HG02840 (cell line): Measurements from ENCODE around the gene ZBTB17.

Experiments used
- ATAC-seq: cut with Tn5 transposase; IDR thresholded peaks from one replicate; pipeline ENCODE4 v1.9.1; 2021; ENCODE audit warnings: mild to moderate bottlenecking, moderate library complexity, moderate number of reproducible peaks; ENCODE audit not compliant: unreplicated experiment, low FRiP score

The ZBTB17 gene

DNA sequence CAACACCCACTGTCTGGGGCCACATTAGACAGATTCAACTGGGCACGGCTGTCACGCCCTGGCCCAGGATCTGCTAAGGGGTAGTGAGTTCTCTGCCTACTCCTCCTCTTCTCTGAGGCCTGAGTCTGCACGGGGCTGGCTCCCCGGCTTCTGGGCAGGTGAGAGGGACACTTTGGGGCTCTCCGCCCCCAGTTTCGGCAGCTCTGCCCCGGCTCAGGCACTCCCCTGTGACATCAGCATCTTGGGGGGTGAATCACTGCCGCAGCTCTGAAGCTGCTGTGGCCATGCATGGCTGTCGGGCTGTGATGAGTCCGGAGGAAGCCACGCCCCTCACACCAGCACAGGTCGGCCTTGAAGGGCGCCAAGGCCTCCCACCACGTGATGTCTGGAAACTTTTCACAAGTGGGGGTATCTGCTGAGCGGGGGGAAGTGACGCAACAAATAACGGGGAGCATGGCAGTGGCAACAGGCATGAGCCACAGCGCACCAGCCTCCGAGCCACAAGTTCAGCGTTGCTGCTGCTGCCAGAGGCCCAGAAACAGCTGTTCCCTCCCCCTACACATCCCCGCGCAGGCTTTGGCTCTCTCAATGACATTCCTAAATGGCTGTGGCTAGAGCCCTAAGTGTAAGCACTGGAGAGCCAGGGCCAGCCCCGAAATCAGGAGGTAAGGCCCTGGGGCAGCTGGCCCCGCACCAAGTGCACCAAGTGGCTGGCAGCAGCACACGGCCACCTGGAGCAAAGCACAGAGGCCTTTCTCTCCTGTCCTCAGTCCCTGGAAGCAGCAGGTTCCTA, 26.3 kb downstream of the ZBTB17 start:
- ATAC-seq: peak; percentile 59

DNA sequence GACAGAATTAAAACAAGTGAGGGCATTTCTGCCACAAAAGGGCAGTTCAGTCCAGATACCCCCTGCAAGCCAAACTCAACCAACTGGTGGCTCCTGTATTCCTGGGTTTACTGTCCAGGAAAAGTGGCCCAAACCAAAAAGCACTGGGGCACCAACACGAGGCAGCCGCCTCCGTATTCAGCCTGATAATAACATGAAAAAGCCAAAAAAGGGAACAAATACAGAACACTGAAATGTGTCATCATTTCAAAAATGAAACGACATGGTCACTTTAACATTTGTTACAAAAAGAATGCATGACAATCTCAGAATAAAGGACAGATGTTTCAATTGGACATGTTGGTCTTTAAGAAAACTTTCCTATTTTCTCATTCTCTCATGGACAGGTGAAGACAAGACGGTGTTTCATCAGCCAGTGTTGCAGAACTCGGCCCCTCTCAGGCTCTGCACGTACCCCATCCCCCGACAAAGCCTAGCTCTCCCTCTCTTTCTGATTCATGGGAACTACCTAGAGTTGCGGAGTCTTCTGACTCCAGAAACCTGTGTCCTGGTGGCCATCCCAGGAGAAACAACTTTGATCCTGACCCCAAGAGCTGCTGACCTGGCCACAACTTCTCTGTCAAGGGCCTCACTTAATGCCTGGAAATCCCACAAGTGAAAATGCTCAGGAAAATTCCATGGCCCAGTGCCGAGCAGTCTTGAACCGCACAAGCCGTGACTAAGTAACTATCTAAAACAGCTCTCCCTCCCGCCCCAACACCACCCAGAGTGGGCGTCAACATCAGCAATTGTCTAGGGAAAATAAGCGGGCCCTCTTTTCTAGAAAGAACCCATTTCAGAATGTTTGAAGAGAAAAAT, 27.1 kb downstream of the ZBTB17 start:
- ATAC-seq: peak; percentile 10

DNA sequence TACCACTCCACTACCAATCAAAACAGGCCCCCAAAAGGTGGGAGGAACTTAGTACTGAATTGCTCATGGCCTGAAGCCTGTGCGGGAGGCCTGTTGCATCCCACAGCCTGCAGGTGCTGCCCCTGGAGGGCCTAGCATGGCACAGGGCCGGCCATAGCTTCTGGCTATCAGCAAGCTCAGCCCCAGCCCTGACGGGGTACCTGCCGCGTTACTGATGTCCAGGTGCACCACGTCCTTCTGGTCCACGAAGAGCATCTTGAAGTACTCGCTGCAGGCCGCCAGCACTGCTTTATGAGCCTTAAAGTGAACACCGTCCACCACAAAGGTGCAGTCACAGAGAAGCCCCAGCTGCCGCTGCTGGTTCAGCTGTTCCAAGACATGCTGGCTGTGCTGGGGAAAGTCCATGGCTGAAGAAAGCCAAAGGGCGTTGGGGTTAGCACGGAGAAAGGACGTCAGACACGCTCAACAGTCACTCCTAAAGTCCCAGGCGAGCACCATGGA, 27.8 kb downstream of the ZBTB17 start:
- ATAC-seq: no peak

DNA sequence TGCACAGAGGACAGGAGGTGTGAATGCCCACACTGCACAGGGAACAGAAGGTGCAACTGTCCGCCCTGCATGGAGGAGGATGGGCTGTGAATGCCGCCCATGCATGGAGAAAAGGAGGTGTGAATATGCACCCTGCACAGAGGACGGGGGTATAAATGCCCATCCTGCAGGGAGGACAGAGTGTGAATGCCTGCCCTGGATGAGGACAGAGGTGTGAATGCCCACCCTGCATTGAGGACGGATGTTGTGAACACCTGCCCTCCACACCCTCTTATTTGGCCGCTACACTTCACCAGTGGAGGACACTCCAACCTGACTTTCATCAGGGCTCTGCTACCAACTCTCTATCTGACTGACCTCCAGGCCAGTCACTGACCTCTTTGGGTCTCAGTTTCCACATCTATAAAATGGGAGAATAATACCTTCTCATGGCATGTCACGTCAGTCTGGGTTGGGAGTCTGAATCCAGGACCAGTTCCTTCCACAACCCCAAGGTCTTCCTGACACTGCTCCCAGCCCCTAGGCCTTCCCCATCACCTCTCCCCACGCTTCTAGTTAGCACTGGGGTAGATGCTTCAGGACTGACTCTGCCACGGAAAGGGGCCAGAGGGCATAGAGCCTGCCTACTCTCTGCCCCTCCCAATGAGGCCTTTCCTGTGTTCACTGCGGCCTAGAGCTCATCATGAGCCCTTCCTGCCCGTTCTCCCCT, 28.4 kb downstream of the ZBTB17 start:
- ATAC-seq: no peak

DNA sequence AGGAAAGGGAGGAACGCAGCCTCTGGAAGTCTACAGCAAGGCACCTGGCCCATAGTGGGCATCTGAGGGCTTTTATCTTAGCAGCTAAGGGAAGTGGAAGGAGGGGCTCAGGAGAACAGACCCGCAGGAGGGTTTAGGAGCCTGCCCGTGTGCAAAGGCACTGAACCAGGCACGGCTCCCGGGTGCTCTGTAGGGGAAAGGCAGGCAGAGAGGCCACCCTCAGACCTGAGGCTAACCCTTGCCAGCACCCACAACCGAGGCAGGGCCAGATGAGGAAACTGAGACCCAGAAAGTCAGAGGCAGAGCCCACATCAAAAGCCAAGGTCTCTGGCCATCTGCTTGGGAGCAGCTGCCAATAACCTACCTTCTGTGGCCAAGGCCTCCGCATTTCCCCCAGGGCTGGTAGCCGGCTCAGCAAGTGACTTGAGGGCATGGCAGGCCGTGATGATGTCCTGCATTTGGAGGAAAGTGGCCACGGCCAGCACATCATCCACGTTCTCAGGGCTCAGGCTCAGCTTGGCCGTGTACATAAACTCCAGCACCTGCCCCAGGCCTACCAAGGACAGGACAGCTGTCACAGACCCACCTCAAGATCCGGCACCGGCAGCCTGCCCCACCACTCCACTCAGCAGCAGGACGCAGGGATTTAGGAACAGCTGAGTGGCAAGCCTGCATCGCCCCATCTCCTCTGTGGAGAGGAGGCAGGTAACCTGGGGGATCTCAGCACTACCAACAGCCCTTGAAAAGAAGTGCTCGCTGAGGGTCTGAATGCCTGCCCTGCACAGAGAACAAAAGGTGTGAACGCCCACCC, 29.1 kb downstream of the ZBTB17 start:
- no peak for ATAC-seq

DNA sequence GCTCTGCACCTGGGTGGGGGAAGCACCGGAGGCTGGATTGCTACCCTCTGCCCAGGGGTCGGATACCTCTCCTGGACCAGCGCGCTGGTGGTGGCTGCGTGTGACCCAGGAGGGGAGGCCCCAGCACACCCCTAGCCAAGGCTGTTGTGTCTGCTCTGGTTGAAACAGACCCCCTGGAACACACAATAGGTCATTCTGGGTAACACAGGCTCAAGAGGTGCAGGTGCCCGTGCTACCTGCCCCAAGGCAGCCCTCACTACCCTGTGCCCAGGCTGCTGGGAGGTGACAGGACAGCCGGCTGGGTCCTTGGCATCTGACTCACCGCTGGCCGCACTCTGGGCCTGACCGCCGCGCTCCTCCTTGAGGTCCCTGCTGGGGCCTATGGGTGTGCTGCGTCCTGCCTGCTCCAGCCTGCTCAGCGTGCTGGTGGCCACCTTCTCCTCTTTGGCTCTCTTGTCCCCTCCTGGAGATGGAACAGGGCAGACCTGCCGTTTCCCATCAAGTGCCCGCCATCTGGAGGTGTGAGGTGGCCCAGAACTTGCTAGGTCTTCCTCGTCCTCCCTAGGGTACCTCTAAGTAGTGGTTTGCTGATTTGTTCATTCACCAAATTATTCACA, 30.0 kb downstream of the ZBTB17 start:
- no peak for ATAC-seq

DNA sequence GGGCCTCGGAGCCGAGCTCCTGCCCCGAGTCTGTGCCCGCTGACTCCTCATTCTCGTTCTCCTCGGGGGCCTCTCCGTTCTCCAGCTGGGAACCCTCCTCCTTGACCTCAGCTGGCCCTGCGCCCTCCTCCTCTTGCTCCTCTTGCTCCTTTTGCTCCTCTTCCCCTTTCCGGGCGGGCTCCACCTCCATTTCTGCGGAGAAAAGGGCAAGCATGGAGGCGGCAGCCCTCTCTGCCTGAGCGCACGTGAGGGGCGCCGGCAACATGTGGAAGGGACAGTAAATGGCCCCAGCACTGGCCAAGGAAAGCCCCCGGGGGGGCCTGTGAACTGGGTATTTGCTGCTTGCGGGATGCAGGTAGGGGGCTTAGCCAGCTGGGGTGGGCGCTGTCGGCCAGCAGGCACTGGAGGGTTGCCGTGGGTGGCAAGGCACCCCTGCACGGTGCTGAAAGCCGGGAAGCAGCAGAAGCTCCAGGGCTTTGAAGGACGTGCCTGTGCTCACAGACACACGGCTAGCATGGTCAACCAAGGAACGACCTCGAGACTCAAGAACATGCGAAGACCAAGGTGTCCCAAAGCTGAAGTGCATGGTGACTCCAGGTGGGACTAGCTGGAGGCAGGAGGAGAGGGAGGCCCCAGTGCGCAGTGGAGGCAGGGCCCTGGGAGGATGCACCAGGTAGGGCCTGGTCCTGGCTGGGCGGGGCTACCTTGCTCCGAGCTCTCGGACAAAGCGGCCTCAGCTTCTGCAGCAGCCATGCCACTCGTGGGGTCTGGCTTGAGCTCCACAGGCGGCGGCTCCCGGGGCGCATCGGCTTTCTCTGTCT, 30.7 kb downstream of the ZBTB17 start:
- no peak for ATAC-seq

DNA sequence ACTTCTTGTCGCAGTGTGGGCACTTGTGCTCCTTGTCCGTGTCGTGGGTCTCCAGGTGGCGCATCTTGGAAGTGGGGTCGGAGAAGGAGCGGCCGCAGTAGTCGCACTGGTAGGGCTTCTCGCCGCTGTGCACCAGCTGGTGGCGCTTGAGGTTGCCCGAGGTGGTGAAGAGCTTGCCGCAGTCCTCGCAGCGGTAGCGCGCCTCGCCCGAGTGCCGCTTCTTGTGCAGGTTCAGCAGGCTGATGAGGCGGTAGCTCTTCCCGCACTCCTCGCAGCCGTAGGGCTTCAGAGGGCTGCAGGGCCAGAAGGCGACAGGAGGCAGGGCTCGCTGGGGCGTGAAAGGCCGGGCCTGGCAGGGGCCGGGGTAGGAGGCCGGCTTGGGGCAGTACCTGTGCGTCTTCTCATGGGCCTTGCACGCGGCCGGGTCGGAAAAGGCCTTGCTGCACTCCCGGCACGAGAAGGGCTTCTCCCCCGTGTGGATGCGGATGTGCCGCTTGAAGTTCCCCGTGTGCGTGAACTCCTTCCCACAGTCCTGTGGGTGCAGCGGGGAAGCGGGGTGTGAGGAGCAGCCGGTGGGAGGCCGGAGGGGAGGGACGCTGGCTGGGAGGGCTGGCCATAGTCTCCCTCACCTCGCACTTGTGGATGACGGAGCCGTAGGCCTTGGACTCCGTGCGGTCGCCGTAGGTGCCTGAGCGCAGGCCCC, 31.4 kb downstream of the ZBTB17 start:
- ATAC-seq: no peak

DNA sequence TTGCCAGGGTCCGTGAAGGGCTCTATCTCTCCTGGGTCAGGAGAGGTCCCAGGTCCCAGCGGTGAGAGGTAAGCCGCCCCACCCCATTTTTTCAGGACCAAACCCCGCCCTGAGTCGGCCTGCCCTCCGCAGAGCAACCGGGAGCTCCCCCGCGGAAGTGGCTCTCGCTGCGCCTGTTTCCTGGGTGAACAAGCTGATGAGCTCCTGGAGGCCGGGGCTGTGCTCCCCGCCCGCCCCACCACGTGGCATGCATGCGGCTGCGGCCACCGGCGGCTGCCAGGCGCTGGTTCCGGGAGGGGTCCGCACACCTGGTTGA, 32.0 kb downstream of the ZBTB17 start:
- no peak for ATAC-seq

DNA sequence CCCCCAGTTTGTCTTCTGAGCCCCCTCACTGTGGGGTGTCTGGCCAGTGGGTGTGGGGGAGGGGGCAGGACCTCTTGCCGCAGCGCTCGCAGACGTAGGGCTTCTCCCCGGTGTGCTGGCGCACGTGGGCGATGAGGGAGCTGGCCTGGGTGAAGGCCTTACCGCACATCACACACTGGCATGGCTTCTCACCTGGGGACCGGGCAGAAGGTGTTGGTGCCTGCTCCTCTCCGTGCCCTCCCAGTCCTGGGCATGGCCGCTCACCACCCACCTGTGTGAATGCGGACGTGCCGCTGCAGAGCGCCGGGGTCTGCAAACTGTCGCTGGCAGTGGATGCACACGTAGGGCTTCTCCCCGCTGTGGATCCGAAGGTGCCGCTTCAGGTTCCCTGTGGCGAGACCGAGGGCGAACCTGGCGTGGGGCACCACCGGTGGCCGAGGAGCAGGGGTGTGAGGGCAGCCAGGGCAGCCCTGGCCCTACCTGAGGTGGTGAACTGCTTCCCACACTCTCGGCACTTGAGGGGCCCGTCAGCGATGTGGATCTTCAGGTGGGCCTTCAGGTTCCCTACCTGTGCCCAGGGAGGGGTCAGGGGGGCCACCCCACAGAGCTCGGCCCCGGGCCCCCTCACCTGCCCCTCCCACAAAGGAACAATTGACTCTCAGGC, 32.4 kb downstream of the ZBTB17 start:
- no peak for ATAC-seq

DNA sequence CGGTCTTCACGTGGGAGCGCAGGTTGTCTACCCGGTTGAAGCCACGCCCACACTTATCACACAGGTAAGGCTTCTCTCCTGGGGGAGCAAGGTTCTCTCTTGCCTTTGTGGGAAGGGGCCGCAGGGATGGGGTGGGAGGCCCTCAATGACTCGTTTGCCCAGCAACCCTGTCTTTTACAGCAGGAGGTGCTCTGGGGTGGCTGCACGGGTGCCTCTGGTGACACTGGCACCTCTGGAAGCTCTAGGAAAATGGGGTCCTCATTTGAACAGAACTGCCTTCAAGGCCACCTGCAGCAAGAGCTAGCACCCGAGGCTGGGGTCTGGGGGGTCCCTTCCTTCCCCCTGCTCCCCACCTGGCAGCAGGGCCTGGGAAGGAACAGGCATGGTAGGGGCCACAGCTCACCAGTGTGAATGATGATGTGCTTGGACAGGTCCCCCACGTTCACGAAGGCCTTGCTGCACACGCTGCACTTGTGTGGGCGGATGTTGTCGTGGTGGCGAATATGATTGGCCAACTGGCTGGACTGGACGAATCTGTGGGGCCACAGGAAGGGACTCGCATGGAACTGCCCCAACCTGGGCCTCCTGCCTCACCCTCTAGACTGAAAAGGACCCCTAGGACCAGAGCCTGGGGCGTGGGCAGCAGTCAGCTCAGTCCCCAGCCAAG, 33.1 kb downstream of the ZBTB17 start:
- no peak for ATAC-seq

DNA sequence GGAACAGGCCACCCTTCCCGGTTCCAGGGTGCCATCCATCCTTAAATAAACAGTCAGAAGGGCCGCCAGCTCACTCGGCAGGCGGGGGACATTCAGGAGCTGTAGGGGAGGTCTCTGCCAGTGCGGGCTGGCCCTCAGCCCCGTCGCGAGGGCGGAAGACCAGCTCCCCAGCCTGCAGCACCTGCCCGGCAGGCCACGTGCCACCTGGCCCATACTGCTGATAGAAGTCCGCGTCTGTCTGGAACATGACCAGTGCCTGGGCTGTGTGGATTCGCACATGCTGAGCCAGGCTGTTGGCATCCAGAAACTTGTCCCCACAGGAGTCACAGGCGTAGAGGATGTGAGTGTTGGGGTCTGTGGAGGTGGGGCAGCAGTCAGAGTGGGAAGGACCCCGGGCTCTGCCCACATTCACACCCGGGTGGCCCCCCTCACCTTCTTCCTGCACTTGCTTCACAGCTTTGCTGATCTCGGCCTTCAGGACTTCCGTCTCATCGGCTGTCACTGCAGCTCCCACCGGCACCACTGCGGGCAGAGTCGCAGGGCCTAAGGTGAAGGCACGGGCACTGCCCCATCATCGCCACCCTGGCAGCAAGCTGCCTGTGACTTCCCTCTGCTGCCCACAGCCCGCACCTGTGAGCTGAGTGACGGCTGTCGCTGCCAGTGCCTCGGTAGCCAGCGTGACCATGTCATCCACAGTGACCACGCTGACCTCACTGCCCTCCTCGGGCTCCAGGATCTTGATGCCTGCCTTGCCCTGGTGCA, 33.8 kb downstream of the ZBTB17 start:
- ATAC-seq: no peak

DNA sequence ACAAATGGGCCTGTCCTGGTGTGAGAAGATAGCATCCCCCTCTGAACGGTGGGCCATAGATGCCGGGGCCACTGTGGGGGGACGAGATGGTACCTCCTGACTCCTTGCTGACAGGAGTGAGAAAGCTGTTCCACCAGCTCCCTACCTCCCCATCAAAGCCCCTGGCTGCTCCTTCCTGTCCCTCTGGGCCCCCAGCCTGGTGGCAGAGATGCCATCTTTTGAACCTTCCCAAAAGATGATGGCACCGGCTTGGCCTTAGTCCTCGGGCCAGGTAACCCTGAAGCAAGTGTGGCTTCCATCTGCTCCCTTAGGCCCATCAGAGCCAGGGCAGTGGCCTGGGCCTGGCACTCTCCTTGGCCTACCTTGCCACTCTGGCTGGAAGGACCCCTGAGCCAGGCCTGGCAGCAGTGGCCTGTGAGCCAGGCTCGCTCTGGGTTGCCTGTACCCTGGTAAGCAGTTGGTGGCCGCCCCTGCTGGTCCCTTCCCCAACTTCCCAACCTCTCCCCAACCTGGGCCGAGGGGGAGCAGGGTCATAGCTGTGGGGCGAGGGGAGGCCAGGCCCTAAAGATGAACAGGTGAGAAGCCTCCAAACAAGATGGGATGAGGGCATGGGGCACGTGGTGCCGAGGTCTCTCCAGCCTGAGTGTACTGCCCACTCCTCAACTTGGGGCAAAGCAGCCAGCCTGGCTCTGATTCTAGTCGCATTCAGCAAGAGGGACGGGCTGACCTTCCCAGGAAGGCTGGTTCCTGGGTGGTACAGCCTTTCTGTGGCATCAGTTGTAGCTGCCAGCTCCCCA, 34.7 kb downstream of the ZBTB17 start:
- ATAC-seq: no peak

DNA sequence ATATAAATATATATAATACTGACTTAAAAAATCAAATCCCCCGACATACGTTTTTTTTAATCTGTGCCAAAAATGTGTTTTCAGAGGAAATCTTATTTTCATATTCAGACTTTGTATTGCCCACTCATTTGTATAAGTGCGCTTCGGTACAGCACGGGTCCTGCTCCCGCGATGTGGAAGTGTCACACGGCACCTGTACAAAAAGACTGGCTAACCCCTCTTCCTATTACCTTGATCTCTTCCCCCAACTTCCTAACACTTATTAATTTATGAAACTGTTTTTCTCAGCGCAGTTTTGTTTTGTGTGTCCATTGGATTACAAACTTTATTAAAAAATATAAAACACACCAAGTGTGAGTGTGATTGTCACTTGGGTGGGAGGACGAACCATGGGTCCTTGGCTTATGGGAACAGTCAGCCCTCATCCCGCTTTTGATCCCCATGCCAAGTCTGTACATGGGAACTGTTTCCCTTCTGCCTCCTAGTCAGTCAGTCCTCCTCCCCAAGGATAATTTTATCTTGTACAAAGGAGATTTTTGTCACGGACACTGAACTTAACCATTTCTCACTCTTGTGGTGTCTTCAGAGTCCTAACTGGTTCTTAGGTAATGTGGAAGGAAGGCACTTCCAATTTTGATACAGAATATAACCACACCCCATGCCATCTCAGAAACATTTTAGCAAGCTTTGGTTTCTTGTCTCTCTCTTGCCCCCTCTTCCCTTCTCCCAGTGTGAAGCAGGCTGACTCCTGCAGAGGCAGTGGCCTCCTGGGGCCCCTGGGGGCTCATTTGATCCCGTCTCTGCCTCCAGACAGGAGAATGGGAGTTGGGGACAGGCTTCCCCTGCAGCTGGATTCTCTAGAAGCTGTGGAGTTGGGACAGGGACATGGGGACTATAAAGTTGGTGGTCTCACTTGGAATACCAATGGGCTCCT, 35.5 kb downstream of the ZBTB17 start:
- no peak for ATAC-seq
